Glutamatergic neuron (in vitro differentiated cells): ENCODE measurements around the gene MYL5. TPM values are rescaled to one million over a fixed set of nuclear protein-coding genes. Genes with fewer than 3 reads are reported as not detected.

Experiments
- DNase-seq: peaks from one replicate; pipeline ENCODE4 v3.0.0; 2022
- H3K27ac Mint-ChIP-seq: one replicate; pipeline ENCODE4 v1.8.0; 2020; ENCODE audit warnings: mild to moderate bottlenecking, mixed read lengths, inconsistent platforms; ENCODE audit not compliant: unreplicated experiment
- H3K27me3 Mint-ChIP-seq: one replicate; pipeline ENCODE4 v1.8.0; 2020; ENCODE audit warnings: mild to moderate bottlenecking, moderate library complexity, mixed read lengths, inconsistent platforms; ENCODE audit not compliant: unreplicated experiment
- H3K36me3 Mint-ChIP-seq: one replicate; pipeline ENCODE4 v1.8.0; 2020; ENCODE audit warnings: mild to moderate bottlenecking, mixed read lengths, inconsistent platforms; ENCODE audit not compliant: unreplicated experiment
- H3K4me1 Mint-ChIP-seq: one replicate; pipeline ENCODE4 v1.8.0; 2020; ENCODE audit warnings: mild to moderate bottlenecking, low read depth, mixed read lengths, inconsistent platforms; ENCODE audit not compliant: unreplicated experiment
- H3K4me3 Mint-ChIP-seq: one replicate; pipeline ENCODE4 v1.8.0; 2020; ENCODE audit warnings: mild to moderate bottlenecking, mixed read lengths, inconsistent platforms; ENCODE audit not compliant: unreplicated experiment
- H3K9me3 Mint-ChIP-seq: one replicate; pipeline ENCODE4 v1.8.0; 2020; ENCODE audit warnings: mild to moderate bottlenecking, moderate library complexity, mixed read lengths, inconsistent platforms; ENCODE audit not compliant: unreplicated experiment
- CTCF ChIP-seq: fragments of 200-600 bp; sonication (generic); IDR thresholded peaks from one replicate; pipeline ENCODE4 v1.5.0; 2021; ENCODE audit not compliant: partially characterized antibody, unreplicated experiment
- total RNA-seq: library from RNA; stranded (reverse); fragmentation: NEBNext Ultra II Directional; extraction: Animal tissue kit (Norgen Biotek cat#: 25700); gene quantifications from one replicate; pipeline ENCODE4 v1.2.1, GENCODE V29; 2021; ENCODE audit not compliant: unreplicated experiment

Gene MYL5
- total RNA-seq, 1 donor from 2014 or later = 13.6 TPM

- peak overlapping the region; percentile 22 for H3K4me3 Mint-ChIP-seq
- TF ChIP-seq CTCF = no peak
- peaks cover 15% of the 10 kb centered on the region for H3K4me1 Mint-ChIP-seq
- no peak overlapping the region for H3K27ac Mint-ChIP-seq
- no peak for DNase-seq
- H3K27me3 Mint-ChIP-seq = peaks cover 2% of the 10 kb centered on the region
- peaks cover 6% of the 10 kb centered on the region for H3K9me3 Mint-ChIP-seq
- peaks cover 7% of the 10 kb centered on the region for H3K36me3 Mint-ChIP-seq
These were observed 36.6 kb downstream of the MYL5 start for GRCh38 chr4:710916-711315.

- Mint-ChIP-seq H3K27ac (no peak overlapping the region), H3K36me3 (peaks cover 7% of the 10 kb centered on the region), H3K27me3 (peaks cover 2% of the 10 kb centered on the region), H3K9me3 (peaks cover 6% of the 10 kb centered on the region), H3K4me3 (no peak overlapping the region), H3K4me1 (peaks cover 15% of the 10 kb centered on the region)
- DNase-seq = no peak
- no peak for TF ChIP-seq CTCF
These were observed 37.8 kb downstream of the MYL5 start for GRCh38 chr4:712093-712492.

- H3K4me1 Mint-ChIP-seq = peaks cover 15% of the 10 kb centered on the region
- TF ChIP-seq CTCF = no peak
- H3K9me3 Mint-ChIP-seq = peaks cover 11% of the 10 kb centered on the region
- H3K27ac Mint-ChIP-seq = no peak overlapping the region
- H3K27me3 Mint-ChIP-seq = peaks cover 4% of the 10 kb centered on the region
- peaks cover 7% of the 10 kb centered on the region for H3K36me3 Mint-ChIP-seq
- H3K4me3 Mint-ChIP-seq = no peak overlapping the region
- no peak for DNase-seq
These were observed 38.7 kb downstream of the MYL5 start for GRCh38 chr4:712916-713632.

DNA sequence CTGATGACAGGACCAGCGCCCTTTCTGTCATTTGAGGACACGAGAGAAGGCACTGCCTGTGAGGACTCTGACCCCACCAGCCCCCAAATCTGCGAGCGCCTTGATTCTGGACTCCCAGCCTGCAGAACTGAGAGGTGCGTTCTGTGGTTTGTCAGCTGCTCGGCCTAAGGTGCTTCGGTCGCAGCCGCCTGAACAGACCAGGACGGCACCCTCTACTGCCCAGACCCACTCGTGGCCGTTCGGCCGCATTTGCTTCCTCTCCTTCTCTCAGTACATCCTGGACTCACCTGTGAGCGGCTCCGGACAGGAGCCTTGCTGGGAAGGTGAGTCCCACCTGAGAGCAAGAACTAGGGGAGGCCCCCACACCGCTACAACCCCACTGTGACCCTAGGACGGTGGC, 39.7 kb downstream of the MYL5 start:
- H3K4me3 Mint-ChIP-seq = no peak overlapping the region
- H3K36me3 Mint-ChIP-seq = peaks cover 7% of the 10 kb centered on the region
- no peak overlapping the region for H3K27ac Mint-ChIP-seq

More for the DNA sequence above, 39.7 kb downstream of the MYL5 start:
- Mint-ChIP-seq H3K9me3 (peaks cover 11% of the 10 kb centered on the region), H3K27me3 (peaks cover 4% of the 10 kb centered on the region), H3K4me1 (peaks cover 10% of the 10 kb centered on the region)
- DNase-seq = no peak
- no peak for TF ChIP-seq CTCF
